T-helper 9 cell (primary cell): ENCODE measurements around the gene TMEM132D.
"Not testable (repeated sequence)": the region's sequence is repeated elsewhere in the genome, so short reads cannot be mapped to it uniquely, and the experiment has no call there.

ENCODE experiments used
- DNase-seq: peaks from one replicate; pipeline ENCODE4 v3.0.0-alpha.2; 2020
- total RNA-seq, 2 donors: gene quantifications; one replicate each; lab custom pipeline; 2026; lab: John Stamatoyannopoulos, UW

TMEM132D gene
- total RNA-seq, result 0 reads per million in 2 donors

- DNase-seq, result no peak
Measured at GRCh38 chr12:129903956-129904829, at the start of gene TMEM132D. TMEM132D (minus strand) TSS chr12:129904025.

GRCh38 chr12:129949651-129950050 is 45.8 kb upstream of the TMEM132D start:
- no peak for DNase-seq

GRCh38 chr12:129941618-129942017 is 37.8 kb upstream of the TMEM132D start:
- no peak for DNase-seq

GRCh38 chr12:129938089-129938488 is 34.3 kb upstream of the TMEM132D start:
- no peak for DNase-seq

- DNase-seq, result no peak
Measured at GRCh38 chr12:129937426-129937825, 33.6 kb upstream of the TMEM132D start.

- no peak for DNase-seq
Measured at GRCh38 chr12:129928643-129929042, 24.8 kb upstream of the TMEM132D start.

- DNase-seq, result no peak
Measured at GRCh38 chr12:129927316-129927900, 23.6 kb upstream of the TMEM132D start.

- DNase-seq, result no peak
Measured at GRCh38 chr12:129911428-129912049, 7.7 kb upstream of the TMEM132D start.

GRCh38 chr12:129909051-129910020 is 5.5 kb upstream of the TMEM132D start:
- DNase-seq, result no peak

GRCh38 chr12:129903092-129903945 is 506 bp downstream of the TMEM132D start:
- DNase-seq, result no peak

GRCh38 chr12:129902371-129903091 is 1.3 kb downstream of the TMEM132D start:
- no peak for DNase-seq

GRCh38 chr12:129901254-129901653 is 2.6 kb downstream of the TMEM132D start:
- DNase-seq, result no peak

- DNase-seq, result no peak
Measured at GRCh38 chr12:129900306-129900705, 3.5 kb downstream of the TMEM132D start.

GRCh38 chr12:129899045-129899444 is 4.8 kb downstream of the TMEM132D start:
- not testable (repeated sequence) for DNase-seq

- no peak for DNase-seq
Measured at GRCh38 chr12:129893691-129894090, 10.1 kb downstream of the TMEM132D start.

- DNase-seq, result no peak
Measured at GRCh38 chr12:129887101-129887500, 16.7 kb downstream of the TMEM132D start.

- DNase-seq, result no peak
Measured at GRCh38 chr12:129886541-129886940, 17.3 kb downstream of the TMEM132D start.

- no peak for DNase-seq
Measured at GRCh38 chr12:129885287-129885686, 18.5 kb downstream of the TMEM132D start.

- no peak for DNase-seq
Measured at GRCh38 chr12:129877411-129877810, 26.4 kb downstream of the TMEM132D start.

GRCh38 chr12:129873833-129874208 is 30.0 kb downstream of the TMEM132D start:
- DNase-seq, result no peak
